Sigmoid colon (tissue), 4 donors: ENCODE results near the gene CFAP54.

Experiments used
- CTCF ChIP-seq, 4 experiments: fragments of 450-650 bp in 3 of 4; fragments of 200-600 bp in 1 of 4; IDR thresholded peaks; one replicate each; pipeline ENCODE4 v1.5.1; 2016 to 2019; ENCODE audit warnings: antibody characterized with exemption in 4 of 4, mild to moderate bottlenecking in 3 of 4, moderate library complexity in 2 of 4
- EP300 ChIP-seq, 4 donors: sonication (generic); formaldehyde crosslinking; IDR thresholded peaks; one replicate each; pipeline ENCODE4 v1.6.1; 2017; ENCODE audit warnings: antibody characterized with exemption in 4 of 4
- POLR2A ChIP-seq, 2 donors: fragments of 450-650 bp; IDR thresholded peaks; one replicate each; pipeline ENCODE4 v1.6.1; 2016; ENCODE audit warnings: antibody characterized with exemption in 2 of 2, mild to moderate bottlenecking in 2 of 2, moderate library complexity in 2 of 2

- no peak for TF ChIP-seq POLR2A (IDR thresholded peaks at IDR 0.05)
- no peak for TF ChIP-seq CTCF (IDR thresholded peaks at IDR 0.05)
- TF ChIP-seq EP300 (IDR thresholded peaks at IDR 0.05) = no peak
These were observed 11.4 kb upstream of the CFAP54 start for GRCh38 chr12:96478011-96478410.
